Gastroesophageal sphincter (tissue), 3 donors: Measurements from ENCODE around the gene NEK3.
"Not testable (repeated sequence)": the region's sequence is repeated elsewhere in the genome, so short reads cannot be mapped to it uniquely, and the experiment has no call there.

Source experiments
- EP300 ChIP-seq: sonication (generic); formaldehyde crosslinking; IDR thresholded peaks from one replicate; pipeline ENCODE4 v1.6.1; 2017; ENCODE audit warnings: antibody characterized with exemption, mild to moderate bottlenecking
- POLR2A ChIP-seq, 2 donors: fragments of 450-650 bp; IDR thresholded peaks; one replicate each; pipeline ENCODE4 v1.6.1; 2017; ENCODE audit warnings: antibody characterized with exemption in 2 of 2, mild to moderate bottlenecking in 2 of 2, moderate library complexity in 1 of 2
- POLR2AphosphoS5 ChIP-seq: sonication (generic); formaldehyde crosslinking; IDR thresholded peaks from one replicate; pipeline ENCODE4 v1.6.1; 2017; ENCODE audit warnings: antibody characterized with exemption
- TF ChIP-seq, protein P1 (sequence below), 4 experiments: fragments of 200-600 bp in 2 of 4; fragments of 450-650 bp in 2 of 4; sonication (generic) in 1 of 4; IDR thresholded peaks; one replicate each; pipeline ENCODE4 v1.5.1; 2017 to 2019; ENCODE audit warnings: antibody characterized with exemption in 4 of 4, mild to moderate bottlenecking in 2 of 4, moderate library complexity in 2 of 4

DNA sequence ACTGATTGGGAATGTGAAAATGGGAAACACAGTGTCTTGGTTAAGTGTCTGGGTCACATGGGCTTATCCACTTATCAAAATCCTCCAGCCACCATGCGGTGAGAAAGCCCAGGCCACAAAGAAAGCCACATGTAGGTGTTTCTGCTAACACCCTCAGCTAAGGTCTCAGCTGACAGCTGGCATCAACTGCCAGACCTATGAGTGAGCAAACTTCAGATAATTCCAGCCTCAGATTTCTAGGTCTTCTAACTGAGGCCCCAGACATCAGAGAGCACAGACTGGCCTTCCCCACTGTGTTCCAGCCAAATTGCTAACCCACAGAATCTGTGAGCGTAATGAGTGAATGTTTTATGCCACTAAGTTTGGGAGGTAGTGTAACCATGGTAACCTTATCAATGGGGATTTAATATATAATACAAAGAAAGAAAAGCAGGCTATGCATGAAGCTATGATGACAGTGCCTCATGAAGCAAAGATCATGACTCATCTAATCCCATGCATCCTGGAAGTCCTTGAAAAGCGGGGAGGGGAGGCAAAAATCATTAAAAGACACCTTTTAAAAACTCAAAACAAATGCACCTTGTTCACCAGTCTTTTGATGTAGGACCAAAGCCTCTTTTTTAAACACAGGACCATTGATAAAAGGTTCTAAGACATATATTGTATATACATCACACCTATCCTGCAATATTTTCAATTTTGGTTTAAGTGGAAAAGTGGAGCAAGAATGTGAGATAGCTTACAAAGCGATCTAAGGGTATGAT lies 28.2 kb upstream of the NEK3 start:
- TF ChIP-seq EP300; POLR2AphosphoS5; POLR2A (IDR thresholded peaks at IDR 0.05): not testable (repeated sequence)
- TF ChIP-seq, protein P1, sequence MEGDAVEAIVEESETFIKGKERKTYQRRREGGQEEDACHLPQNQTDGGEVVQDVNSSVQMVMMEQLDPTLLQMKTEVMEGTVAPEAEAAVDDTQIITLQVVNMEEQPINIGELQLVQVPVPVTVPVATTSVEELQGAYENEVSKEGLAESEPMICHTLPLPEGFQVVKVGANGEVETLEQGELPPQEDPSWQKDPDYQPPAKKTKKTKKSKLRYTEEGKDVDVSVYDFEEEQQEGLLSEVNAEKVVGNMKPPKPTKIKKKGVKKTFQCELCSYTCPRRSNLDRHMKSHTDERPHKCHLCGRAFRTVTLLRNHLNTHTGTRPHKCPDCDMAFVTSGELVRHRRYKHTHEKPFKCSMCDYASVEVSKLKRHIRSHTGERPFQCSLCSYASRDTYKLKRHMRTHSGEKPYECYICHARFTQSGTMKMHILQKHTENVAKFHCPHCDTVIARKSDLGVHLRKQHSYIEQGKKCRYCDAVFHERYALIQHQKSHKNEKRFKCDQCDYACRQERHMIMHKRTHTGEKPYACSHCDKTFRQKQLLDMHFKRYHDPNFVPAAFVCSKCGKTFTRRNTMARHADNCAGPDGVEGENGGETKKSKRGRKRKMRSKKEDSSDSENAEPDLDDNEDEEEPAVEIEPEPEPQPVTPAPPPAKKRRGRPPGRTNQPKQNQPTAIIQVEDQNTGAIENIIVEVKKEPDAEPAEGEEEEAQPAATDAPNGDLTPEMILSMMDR (IDR thresholded peaks at IDR 0.05), result not testable (repeated sequence)
